GM23338 (cell line): Measurements from ENCODE around the gene LPIN1. TPM values are rescaled to one million over a fixed set of nuclear protein-coding genes. Genes with fewer than 3 reads are reported as not detected.

ENCODE experiments used
- ATAC-seq: fragments of 200-7000 bp; cut with Tn5 transposase; 3 replicates; pipeline ENCODE4 v1.9.1; 2020
- DNase-seq: peaks from one replicate; pipeline ENCODE4 v3.0.0-alpha.2; 2015; ENCODE audit warnings: low spot score
- H2AFZ ChIP-seq: fragments of 200-600 bp; sonication (generic); 2 replicates; pipeline ENCODE4 v1.8.0; 2016; ENCODE audit warnings: antibody characterized with exemption, mild to moderate bottlenecking, moderate library complexity
- H3F3A ChIP-seq: fragments of 200-600 bp; sonication (generic); replicated peaks from 2 replicates; pipeline ENCODE4 v1.8.0; 2017; ENCODE audit warnings: antibody characterized with exemption, mixed run types, low read depth
- H3K27ac ChIP-seq: fragments of 200-600 bp; sonication (generic); 2 replicates; pipeline ENCODE4 v1.6.1; 2016; ENCODE audit warnings: low read depth
- H3K27me3 ChIP-seq: fragments of 200-600 bp; sonication (generic); 2 replicates; pipeline ENCODE4 v1.8.0; 2016; ENCODE audit warnings: mild to moderate bottlenecking, mixed run types, moderate library complexity; ENCODE audit not compliant: insufficient read depth
- H3K36me3 ChIP-seq: fragments of 200-600 bp; sonication (generic); 2 replicates; pipeline ENCODE4 v1.8.0; 2016; ENCODE audit warnings: mild to moderate bottlenecking; ENCODE audit not compliant: insufficient read depth
- H3K4me1 ChIP-seq: fragments of 200-600 bp; sonication (generic); 2 replicates; pipeline ENCODE4 v1.8.0; 2016; ENCODE audit warnings: mild to moderate bottlenecking, moderate library complexity; ENCODE audit not compliant: insufficient read depth
- H3K4me2 ChIP-seq: fragments of 200-600 bp; sonication (generic); 2 replicates; pipeline ENCODE4 v1.7.1; 2017; ENCODE audit warnings: mixed run types
- H3K4me3 ChIP-seq: fragments of 200-600 bp; sonication (generic); 2 replicates; pipeline ENCODE4 v1.6.1; 2016; ENCODE audit warnings: mixed run types
- H3K79me2 ChIP-seq: fragments of 200-600 bp; sonication (generic); replicated peaks from 2 replicates; pipeline ENCODE4 v1.8.0; 2017; ENCODE audit warnings: mild to moderate bottlenecking; ENCODE audit not compliant: insufficient read depth
- H3K9me2 ChIP-seq: fragments of 200-600 bp; sonication (generic); 2 replicates; pipeline ENCODE4 v1.8.0; 2017; ENCODE audit not compliant: insufficient read depth
- H4K20me1 ChIP-seq: fragments of 200-600 bp; sonication (generic); replicated peaks from 2 replicates; pipeline ENCODE4 v1.8.0; 2017; ENCODE audit warnings: mild to moderate bottlenecking; ENCODE audit not compliant: insufficient read depth
- H3K27ac Mint-ChIP-seq: 2 replicates; pipeline ENCODE4 v1.8.0; 2020; ENCODE audit warnings: inconsistent platforms, mild to moderate bottlenecking, moderate library complexity, mixed read lengths
- H3K27me3 Mint-ChIP-seq: 3 replicates; pipeline ENCODE4 v1.8.0; 2022; ENCODE audit warnings: low read depth, mild to moderate bottlenecking, moderate library complexity, mixed read lengths, inconsistent platforms; ENCODE audit not compliant: insufficient read depth, poor library complexity
- H3K36me3 Mint-ChIP-seq: 3 replicates; pipeline ENCODE4 v1.8.0; 2021; ENCODE audit warnings: low read depth, mild to moderate bottlenecking, inconsistent platforms, moderate library complexity, mixed read lengths
- H3K4me1 Mint-ChIP-seq: 3 replicates; pipeline ENCODE4 v1.8.0; 2020; ENCODE audit warnings: mild to moderate bottlenecking, inconsistent platforms, mixed read lengths
- H3K4me3 Mint-ChIP-seq: 3 replicates; pipeline ENCODE4 v1.8.0; 2021; ENCODE audit warnings: moderate library complexity, mild to moderate bottlenecking, inconsistent platforms, mixed read lengths
- H3K9me3 Mint-ChIP-seq: 3 replicates; pipeline ENCODE4 v1.8.0; 2020; ENCODE audit warnings: moderate library complexity, mild to moderate bottlenecking, inconsistent platforms, mixed read lengths
- CREB1 ChIP-seq: fragments of 250-450 bp; sonication (Bioruptor Pico); IDR thresholded peaks from 2 replicates; pipeline ENCODE4 v1.5.0; 2020; ENCODE audit warnings: low read depth, mild to moderate bottlenecking, moderate library complexity
- EZH2 ChIP-seq: fragments of 200-600 bp; sonication (generic); IDR thresholded peaks from one replicate; pipeline ENCODE4 v1.8.0; 2017; ENCODE audit warnings: antibody characterized with exemption, mild to moderate bottlenecking, low read depth; ENCODE audit not compliant: unreplicated experiment
- EZH2phosphoT487 ChIP-seq: fragments of 200-600 bp; sonication (generic); IDR thresholded peaks from one replicate; pipeline ENCODE4 v1.8.1; 2018; ENCODE audit warnings: antibody characterized with exemption; ENCODE audit not compliant: unreplicated experiment
- JUNB ChIP-seq: IDR thresholded peaks from one replicate; pipeline ENCODE4 v1.6.1; 2016; ENCODE audit warnings: antibody characterized with exemption; ENCODE audit not compliant: unreplicated experiment
- ZNF331 ChIP-seq: fragments of 250-450 bp; sonication (Bioruptor Pico); IDR thresholded peaks from 2 replicates; pipeline ENCODE4 v1.5.0; 2020; ENCODE audit warnings: low read depth, mild to moderate bottlenecking, moderate library complexity
- polyA plus RNA-seq: library from polyadenylated mRNA; unstranded; fragments of >200 nt; fragmentation: Nextera tagmentation; extraction: Ambion mirVana; gene quantifications from 2 replicates; pipeline ENCODE4 v1.2.1, GENCODE V29; 2016
- total RNA-seq: library from RNA; depleted of rRNA; stranded (reverse); fragments of >200 nt; shearing (Covaris generic); gene quantifications from 2 replicates; pipeline ENCODE4 v1.2.3, GENCODE V29; 2014
- TF ChIP-seq, protein P1 (sequence below): IDR thresholded peaks from 2 replicates; pipeline ENCODE4 v1.6.1; 2016; ENCODE audit warnings: antibody characterized with exemption
- TF ChIP-seq, protein P2 (sequence below): fragments of 250-450 bp; sonication (Bioruptor Pico); IDR thresholded peaks from 2 replicates; pipeline ENCODE4 v1.5.0; 2020; ENCODE audit warnings: mild to moderate bottlenecking, moderate library complexity
- TF ChIP-seq, protein P3 (sequence below), 2 experiments: fragments of 200-600 bp in 1 of 2; sonication (generic) in 1 of 2; conservative IDR thresholded peaks; 2 replicates each; pipeline versions ENCODE4 v1.5.1 to v1.6.1; 2016 to 2017; ENCODE audit warnings: antibody characterized with exemption in 2 of 2, low read depth in 2 of 2, mild to moderate bottlenecking in 2 of 2, moderate library complexity in 1 of 2
- TF ChIP-seq, protein P4 (sequence below): IDR thresholded peaks from one replicate; pipeline ENCODE4 v1.6.1; 2018; ENCODE audit warnings: antibody characterized with exemption; ENCODE audit not compliant: unreplicated experiment

Gene LPIN1
- total and polyA plus RNA-seq, 2 experiments from 2014 or later, result 4.4 to 9.5 TPM

DNA sequence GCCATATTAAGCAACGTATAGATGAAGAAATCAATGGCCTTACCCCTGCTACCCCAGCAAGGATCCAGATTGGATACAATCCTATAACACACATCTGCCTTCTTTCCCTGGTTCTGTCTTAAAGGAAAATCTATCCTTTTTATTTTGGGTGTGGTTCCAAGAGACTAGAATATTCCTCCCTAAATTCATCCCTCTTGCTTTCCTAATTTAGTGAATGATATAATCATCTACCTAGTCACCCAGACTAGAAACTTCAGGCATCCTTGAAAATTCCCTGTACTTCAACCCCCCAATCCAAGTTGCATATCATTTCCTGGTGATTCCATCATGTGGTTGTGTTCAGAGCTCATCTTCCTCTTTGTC, 35.1 kb upstream of the LPIN1 start:
- H3K4me2 ChIP-seq, result no peak overlapping the region
- H3K9me2 ChIP-seq, result no peaks in the 10 kb centered on the region
- no peak for TF ChIP-seq JUNB
- no peak overlapping the region for H2AFZ ChIP-seq
- no peaks in the 10 kb centered on the region for H3K27me3 ChIP-seq
- Mint-ChIP-seq H3K9me3 (no peaks in the 10 kb centered on the region), H3K4me1 (no peaks in the 10 kb centered on the region; the same call in 2 of the 3 replicates), H3K4me3 (no peak overlapping the region), H3K27ac (no peak overlapping the region), H3K27me3 (no peaks in the 10 kb centered on the region), H3K36me3 (peaks cover under 1% of the 10 kb centered on the region; the same call in 1 of the 3 replicates)
- DNase-seq (no peak), ATAC-seq (no peak)
- H3K4me3 ChIP-seq, result no peak overlapping the region
- no peaks in the 10 kb centered on the region for H3K4me1 ChIP-seq
- H3K27ac ChIP-seq, result no peak overlapping the region
- H4K20me1 ChIP-seq, result no peaks in the 10 kb centered on the region
- H3F3A ChIP-seq, result no peaks in the 10 kb centered on the region
- H3K79me2 ChIP-seq, result no peaks in the 10 kb centered on the region
- no peaks in the 10 kb centered on the region for H3K36me3 ChIP-seq

DNA sequence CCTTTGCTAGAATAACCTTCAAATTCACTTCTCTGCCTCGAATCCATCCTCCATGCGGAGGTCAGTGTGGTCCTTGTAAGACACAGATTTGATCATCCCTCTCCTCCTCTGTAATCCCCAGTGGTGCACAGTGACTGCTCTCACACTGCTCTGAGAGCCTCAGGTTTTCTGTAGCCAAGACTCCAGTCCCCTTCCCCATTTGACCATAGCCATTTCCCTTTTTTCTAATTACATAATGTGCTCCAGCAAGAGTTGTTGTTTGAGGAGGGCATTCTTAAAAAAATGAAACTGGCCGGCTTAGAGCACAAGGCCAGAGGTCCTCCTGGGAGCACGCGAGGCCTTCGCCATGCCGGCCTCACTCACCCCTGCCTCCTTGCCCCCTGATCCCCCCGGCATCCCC, 34.7 kb upstream of the LPIN1 start:
- H3K4me3 Mint-ChIP-seq, result no peak overlapping the region
- Histone ChIP-seq H3K36me3 (no peaks in the 10 kb centered on the region), H2AFZ (no peak overlapping the region), H3K9me2 (no peaks in the 10 kb centered on the region), H3K4me1 (no peaks in the 10 kb centered on the region), H3K4me2 (no peak overlapping the region), H3F3A (no peaks in the 10 kb centered on the region), H3K79me2 (no peaks in the 10 kb centered on the region), H3K27ac (no peak overlapping the region), H3K4me3 (no peak overlapping the region), H4K20me1 (no peaks in the 10 kb centered on the region), H3K27me3 (no peaks in the 10 kb centered on the region)
- no peak for ATAC-seq
- no peaks in the 10 kb centered on the region for H3K9me3 Mint-ChIP-seq
- H3K27ac Mint-ChIP-seq, result no peak overlapping the region
- H3K27me3 Mint-ChIP-seq, result no peaks in the 10 kb centered on the region
- DNase-seq, result no peak
- H3K4me1 Mint-ChIP-seq, result peaks cover under 1% of the 10 kb centered on the region; the same call in 2 of the 3 replicates
- no peaks in the 10 kb centered on the region; the same call in 2 of the 3 replicates for H3K36me3 Mint-ChIP-seq
- TF ChIP-seq, protein P1, sequence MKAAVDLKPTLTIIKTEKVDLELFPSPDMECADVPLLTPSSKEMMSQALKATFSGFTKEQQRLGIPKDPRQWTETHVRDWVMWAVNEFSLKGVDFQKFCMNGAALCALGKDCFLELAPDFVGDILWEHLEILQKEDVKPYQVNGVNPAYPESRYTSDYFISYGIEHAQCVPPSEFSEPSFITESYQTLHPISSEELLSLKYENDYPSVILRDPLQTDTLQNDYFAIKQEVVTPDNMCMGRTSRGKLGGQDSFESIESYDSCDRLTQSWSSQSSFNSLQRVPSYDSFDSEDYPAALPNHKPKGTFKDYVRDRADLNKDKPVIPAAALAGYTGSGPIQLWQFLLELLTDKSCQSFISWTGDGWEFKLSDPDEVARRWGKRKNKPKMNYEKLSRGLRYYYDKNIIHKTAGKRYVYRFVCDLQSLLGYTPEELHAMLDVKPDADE, result no peak
- no peak for TF ChIP-seq ZNF331 (CRISPR knock-in tag)
- no peak for TF ChIP-seq EZH2phosphoT487
- TF ChIP-seq, protein P2, sequence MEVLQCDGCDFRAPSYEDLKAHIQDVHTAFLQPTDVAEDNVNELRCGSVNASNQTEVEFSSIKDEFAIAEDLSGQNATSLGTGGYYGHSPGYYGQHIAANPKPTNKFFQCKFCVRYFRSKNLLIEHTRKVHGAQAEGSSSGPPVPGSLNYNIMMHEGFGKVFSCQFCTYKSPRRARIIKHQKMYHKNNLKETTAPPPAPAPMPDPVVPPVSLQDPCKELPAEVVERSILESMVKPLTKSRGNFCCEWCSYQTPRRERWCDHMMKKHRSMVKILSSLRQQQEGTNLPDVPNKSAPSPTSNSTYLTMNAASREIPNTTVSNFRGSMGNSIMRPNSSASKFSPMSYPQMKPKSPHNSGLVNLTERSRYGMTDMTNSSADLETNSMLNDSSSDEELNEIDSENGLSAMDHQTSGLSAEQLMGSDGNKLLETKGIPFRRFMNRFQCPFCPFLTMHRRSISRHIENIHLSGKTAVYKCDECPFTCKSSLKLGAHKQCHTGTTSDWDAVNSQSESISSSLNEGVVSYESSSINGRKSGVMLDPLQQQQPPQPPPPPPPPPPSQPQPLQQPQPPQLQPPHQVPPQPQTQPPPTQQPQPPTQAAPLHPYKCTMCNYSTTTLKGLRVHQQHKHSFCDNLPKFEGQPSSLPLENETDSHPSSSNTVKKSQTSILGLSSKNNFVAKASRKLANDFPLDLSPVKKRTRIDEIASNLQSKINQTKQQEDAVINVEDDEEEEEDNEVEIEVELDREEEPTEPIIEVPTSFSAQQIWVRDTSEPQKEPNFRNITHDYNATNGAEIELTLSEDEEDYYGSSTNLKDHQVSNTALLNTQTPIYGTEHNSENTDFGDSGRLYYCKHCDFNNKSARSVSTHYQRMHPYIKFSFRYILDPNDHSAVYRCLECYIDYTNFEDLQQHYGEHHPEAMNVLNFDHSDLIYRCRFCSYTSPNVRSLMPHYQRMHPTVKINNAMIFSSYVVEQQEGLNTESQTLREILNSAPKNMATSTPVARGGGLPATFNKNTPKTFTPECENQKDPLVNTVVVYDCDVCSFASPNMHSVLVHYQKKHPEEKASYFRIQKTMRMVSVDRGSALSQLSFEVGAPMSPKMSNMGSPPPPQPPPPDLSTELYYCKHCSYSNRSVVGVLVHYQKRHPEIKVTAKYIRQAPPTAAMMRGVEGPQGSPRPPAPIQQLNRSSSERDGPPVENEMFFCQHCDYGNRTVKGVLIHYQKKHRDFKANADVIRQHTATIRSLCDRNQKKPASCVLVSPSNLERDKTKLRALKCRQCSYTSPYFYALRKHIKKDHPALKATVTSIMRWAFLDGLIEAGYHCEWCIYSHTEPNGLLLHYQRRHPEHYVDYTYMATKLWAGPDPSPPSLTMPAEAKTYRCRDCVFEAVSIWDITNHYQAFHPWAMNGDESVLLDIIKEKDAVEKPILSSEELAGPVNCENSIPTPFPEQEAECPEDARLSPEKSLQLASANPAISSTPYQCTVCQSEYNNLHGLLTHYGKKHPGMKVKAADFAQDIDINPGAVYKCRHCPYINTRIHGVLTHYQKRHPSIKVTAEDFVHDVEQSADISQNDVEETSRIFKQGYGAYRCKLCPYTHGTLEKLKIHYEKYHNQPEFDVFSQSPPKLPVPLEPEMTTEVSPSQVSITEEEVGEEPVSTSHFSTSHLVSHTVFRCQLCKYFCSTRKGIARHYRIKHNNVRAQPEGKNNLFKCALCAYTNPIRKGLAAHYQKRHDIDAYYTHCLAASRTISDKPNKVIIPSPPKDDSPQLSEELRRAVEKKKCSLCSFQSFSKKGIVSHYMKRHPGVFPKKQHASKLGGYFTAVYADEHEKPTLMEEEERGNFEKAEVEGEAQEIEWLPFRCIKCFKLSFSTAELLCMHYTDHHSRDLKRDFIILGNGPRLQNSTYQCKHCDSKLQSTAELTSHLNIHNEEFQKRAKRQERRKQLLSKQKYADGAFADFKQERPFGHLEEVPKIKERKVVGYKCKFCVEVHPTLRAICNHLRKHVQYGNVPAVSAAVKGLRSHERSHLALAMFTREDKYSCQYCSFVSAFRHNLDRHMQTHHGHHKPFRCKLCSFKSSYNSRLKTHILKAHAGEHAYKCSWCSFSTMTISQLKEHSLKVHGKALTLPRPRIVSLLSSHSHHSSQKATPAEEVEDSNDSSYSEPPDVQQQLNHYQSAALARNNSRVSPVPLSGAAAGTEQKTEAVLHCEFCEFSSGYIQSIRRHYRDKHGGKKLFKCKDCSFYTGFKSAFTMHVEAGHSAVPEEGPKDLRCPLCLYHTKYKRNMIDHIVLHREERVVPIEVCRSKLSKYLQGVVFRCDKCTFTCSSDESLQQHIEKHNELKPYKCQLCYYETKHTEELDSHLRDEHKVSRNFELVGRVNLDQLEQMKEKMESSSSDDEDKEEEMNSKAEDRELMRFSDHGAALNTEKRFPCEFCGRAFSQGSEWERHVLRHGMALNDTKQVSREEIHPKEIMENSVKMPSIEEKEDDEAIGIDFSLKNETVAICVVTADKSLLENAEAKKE (CRISPR knock-in tag), result no peak
- no peak for TF ChIP-seq EZH2
- TF ChIP-seq CREB1, result no peak
- TF ChIP-seq, protein P3, sequence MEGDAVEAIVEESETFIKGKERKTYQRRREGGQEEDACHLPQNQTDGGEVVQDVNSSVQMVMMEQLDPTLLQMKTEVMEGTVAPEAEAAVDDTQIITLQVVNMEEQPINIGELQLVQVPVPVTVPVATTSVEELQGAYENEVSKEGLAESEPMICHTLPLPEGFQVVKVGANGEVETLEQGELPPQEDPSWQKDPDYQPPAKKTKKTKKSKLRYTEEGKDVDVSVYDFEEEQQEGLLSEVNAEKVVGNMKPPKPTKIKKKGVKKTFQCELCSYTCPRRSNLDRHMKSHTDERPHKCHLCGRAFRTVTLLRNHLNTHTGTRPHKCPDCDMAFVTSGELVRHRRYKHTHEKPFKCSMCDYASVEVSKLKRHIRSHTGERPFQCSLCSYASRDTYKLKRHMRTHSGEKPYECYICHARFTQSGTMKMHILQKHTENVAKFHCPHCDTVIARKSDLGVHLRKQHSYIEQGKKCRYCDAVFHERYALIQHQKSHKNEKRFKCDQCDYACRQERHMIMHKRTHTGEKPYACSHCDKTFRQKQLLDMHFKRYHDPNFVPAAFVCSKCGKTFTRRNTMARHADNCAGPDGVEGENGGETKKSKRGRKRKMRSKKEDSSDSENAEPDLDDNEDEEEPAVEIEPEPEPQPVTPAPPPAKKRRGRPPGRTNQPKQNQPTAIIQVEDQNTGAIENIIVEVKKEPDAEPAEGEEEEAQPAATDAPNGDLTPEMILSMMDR (conservative IDR thresholded peaks at IDR 0.05; ENCODE audit: low read depth in 2 of 2), result no peak
- TF ChIP-seq, protein P4, sequence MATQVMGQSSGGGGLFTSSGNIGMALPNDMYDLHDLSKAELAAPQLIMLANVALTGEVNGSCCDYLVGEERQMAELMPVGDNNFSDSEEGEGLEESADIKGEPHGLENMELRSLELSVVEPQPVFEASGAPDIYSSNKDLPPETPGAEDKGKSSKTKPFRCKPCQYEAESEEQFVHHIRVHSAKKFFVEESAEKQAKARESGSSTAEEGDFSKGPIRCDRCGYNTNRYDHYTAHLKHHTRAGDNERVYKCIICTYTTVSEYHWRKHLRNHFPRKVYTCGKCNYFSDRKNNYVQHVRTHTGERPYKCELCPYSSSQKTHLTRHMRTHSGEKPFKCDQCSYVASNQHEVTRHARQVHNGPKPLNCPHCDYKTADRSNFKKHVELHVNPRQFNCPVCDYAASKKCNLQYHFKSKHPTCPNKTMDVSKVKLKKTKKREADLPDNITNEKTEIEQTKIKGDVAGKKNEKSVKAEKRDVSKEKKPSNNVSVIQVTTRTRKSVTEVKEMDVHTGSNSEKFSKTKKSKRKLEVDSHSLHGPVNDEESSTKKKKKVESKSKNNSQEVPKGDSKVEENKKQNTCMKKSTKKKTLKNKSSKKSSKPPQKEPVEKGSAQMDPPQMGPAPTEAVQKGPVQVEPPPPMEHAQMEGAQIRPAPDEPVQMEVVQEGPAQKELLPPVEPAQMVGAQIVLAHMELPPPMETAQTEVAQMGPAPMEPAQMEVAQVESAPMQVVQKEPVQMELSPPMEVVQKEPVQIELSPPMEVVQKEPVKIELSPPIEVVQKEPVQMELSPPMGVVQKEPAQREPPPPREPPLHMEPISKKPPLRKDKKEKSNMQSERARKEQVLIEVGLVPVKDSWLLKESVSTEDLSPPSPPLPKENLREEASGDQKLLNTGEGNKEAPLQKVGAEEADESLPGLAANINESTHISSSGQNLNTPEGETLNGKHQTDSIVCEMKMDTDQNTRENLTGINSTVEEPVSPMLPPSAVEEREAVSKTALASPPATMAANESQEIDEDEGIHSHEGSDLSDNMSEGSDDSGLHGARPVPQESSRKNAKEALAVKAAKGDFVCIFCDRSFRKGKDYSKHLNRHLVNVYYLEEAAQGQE, result no peak
- no peak for TF ChIP-seq JUNB
